Measurements from ENCODE around the gene DNAH7. TPM values are rescaled to one million over a fixed set of nuclear protein-coding genes. Genes with fewer than 3 reads are reported as not detected.

DNAH7 gene
- total and polyA plus RNA-seq, 10 of the 15 experiments (the other 5 are each of a cell fraction or from before 2014, with no cell fraction given): 0.05 to 0.61 (median 0.16) TPM

GRCh38 chr2:195907474-195907873, 161.2 kb downstream of the DNAH7 start:
- Histone ChIP-seq H3K27me3 (replicated peaks in 1 of 2; ENCODE audit: control insufficient read depth in 2 of 2, insufficient read depth in 2 of 2, low read length in 1 of 2) (no peaks in the 10 kb centered on the region), H3K4me1 (ENCODE audit: control insufficient read depth, insufficient read depth, low read length) (no peaks in the 10 kb centered on the region), H3K4me3 (no peak overlapping the region), H3K9ac (ENCODE audit: control insufficient read depth, insufficient read depth, low read length) (no peak overlapping the region), H3K4me2 (ENCODE audit: control insufficient read depth, insufficient read depth) (no peak overlapping the region), H2AFZ (ENCODE audit: control insufficient read depth, low read depth, low read length) (no peak overlapping the region), H4K20me1 (ENCODE audit: control insufficient read depth, insufficient read depth) (no peaks in the 10 kb centered on the region), H3K36me3 (ENCODE audit: control insufficient read depth in 2 of 2, insufficient read depth in 2 of 2, low read length in 1 of 2) (no peaks in the 10 kb centered on the region), H3K9me3 (replicated peaks; ENCODE audit: control insufficient read depth, insufficient read depth, low read length) (no peaks in the 10 kb centered on the region), H3K79me2 (ENCODE audit: control insufficient read depth, insufficient read depth, low read length) (no peaks in the 10 kb centered on the region), H3K27ac (ENCODE audit: control insufficient read depth, insufficient read depth) (no peak overlapping the region)
- no peak for DNase-seq (ENCODE audit: low read depth, low spot score)
- 36% methylated on average over 5 of the region's 5 CpGs for WGBS (ENCODE audit: insufficient coverage, insufficient replicate concordance, low lambda C conversion rate, missing lambda C conversion rate)
- intact Hi-C loops (cut with micrococcal nuclease; ENCODE audit: unreplicated experiment): no loop called here
- no peak for FAIRE-seq
- BruUV-seq (replicated peaks): no TSS peak
- in situ Hi-C loops (cut with MboI): no loop called here
- SMC1A ChIA-PET (ENCODE audit: uncharacterized antibody, unreplicated experiment): interaction anchor here (0.6 kb wide), 2 partner anchors 55 to 137 kb away, joined by 3 to 4 read pairs; no protein-coding TSS in a partner anchor
- TF ChIP-seq FOS (IDR thresholded peaks at IDR 0.05; ENCODE audit: borderline replicate concordance, extremely low read depth, insufficient read length) (no peak), REST (IDR thresholded peaks at IDR 0.05; ENCODE audit: low read depth, low read length) (no peak), GABPA (IDR thresholded peaks at IDR 0.05; ENCODE audit: low read depth) (no peak), KDM1A (IDR thresholded peaks at IDR 0.05; ENCODE audit: borderline replicate concordance) (no peak), NFXL1 (IDR thresholded peaks at IDR 0.05; ENCODE audit: borderline replicate concordance) (no peak), RAD51 (IDR thresholded peaks at IDR 0.05) (no peak), ZZZ3 (IDR thresholded peaks at IDR 0.05; ENCODE audit: control insufficient read depth, insufficient read length, low read depth) (no peak), TAF1 (IDR thresholded peaks at IDR 0.05; ENCODE audit: borderline replicate concordance, low read depth, low read length) (no peak), MLLT1 (IDR thresholded peaks at IDR 0.05) (no peak)
- POLR2A ChIA-PET: no interaction called here
- ATAC-seq: no peak
- RAD21 ChIA-PET (ENCODE audit: unreplicated experiment): interaction anchor here (0.6 kb wide), 1 partner anchor 142 kb away, joined by 3 read pairs; no protein-coding TSS in a partner anchor
- CTCF ChIA-PET: no interaction called here
